Measurements from ENCODE around the gene JPH3. TPM values are rescaled to one million over a fixed set of nuclear protein-coding genes. Genes with fewer than 3 reads are reported as not detected.

Gene JPH3
- total RNA-seq, 4 donors from 2014 or later = 0.39 TPM; not detected in 3

DNA sequence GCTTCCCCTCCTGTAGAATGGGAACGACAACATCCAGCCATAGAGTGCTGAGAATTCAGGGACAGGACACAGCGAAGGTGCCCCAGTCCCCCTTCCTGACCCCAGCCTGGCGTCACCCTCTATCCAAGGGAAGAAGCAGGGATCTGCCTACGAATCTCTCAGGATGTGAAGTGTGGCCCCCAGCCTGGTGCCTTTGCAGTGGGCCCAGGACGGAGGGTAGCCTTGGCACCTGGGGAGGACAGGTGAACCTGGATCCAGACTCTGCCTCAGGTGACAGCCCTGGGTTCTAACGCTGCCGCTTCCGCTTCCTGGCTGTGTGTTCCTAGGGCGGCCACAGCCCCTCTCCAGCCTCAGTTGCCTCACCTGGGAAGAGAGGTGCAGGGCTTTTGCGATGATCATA is 36.4 kb downstream of the JPH3 start:
- no peak for TF ChIP-seq EP300 (IDR thresholded peaks at IDR 0.05)
- no peak for TF ChIP-seq CTCF (IDR thresholded peaks at IDR 0.05)
- no peak for TF ChIP-seq POLR2A (IDR thresholded peaks at IDR 0.05)
- no peaks in the 10 kb centered on the region for H3K36me3 ChIP-seq
- no peak overlapping the region for H3K4me3 ChIP-seq
- WGBS, 2 donors = 75 to 81% methylated on average over 6 to 9 of the region's 10 CpGs
- DNase-seq (ENCODE audit: low spot score in 2 of 2) = no peak
- peaks cover 0 to 16% (median 5%) of the 10 kb centered on the region in 4 donors for H3K4me1 ChIP-seq
- H3K9me3 ChIP-seq = no peaks in the 10 kb centered on the region
- peaks cover 0 to 25% of the 10 kb centered on the region in 2 donors for H3K27me3 ChIP-seq
- no peak overlapping the region for H3K27ac ChIP-seq

DNA sequence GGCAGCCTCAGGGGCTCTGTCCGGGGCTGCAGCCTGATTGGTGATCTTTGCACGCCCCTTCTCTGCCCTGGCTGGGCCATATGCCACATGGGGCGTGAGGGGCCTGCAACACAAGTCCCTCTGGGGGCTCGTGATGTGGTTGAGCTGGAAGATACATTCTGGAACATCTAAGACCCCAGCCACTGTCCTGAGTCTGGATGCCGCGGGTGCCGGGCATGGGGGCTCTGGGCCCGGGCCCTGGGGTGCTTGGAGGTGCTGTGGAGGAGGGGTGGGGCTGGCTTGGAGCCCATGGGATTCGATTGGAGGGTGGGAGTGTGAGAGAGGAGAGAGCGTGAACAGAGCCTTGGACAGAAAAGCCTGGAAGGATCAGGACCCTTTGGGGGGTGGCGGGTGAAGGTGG is 39.4 kb downstream of the JPH3 start:
- Histone ChIP-seq H3K4me3 (no peak overlapping the region), H3K36me3 (no peaks in the 10 kb centered on the region), H3K27me3 (peaks cover 0 to 7% of the 10 kb centered on the region in 2 donors), H3K4me1 (peaks cover 0 to 3% (median under 1%) of the 10 kb centered on the region in 4 donors), H3K27ac (no peak overlapping the region), H3K9me3 (peaks cover 0 to 6% (median 0%) of the 10 kb centered on the region in 4 donors)
- WGBS, 2 donors = 74 to 75% methylated on average over 11 of the region's 11 CpGs
- TF ChIP-seq POLR2A (IDR thresholded peaks at IDR 0.05) = no peak
- TF ChIP-seq CTCF (IDR thresholded peaks at IDR 0.05) = no peak
- TF ChIP-seq EP300 (IDR thresholded peaks at IDR 0.05) = no peak
- no peak for DNase-seq (ENCODE audit: low spot score in 2 of 2)

DNA sequence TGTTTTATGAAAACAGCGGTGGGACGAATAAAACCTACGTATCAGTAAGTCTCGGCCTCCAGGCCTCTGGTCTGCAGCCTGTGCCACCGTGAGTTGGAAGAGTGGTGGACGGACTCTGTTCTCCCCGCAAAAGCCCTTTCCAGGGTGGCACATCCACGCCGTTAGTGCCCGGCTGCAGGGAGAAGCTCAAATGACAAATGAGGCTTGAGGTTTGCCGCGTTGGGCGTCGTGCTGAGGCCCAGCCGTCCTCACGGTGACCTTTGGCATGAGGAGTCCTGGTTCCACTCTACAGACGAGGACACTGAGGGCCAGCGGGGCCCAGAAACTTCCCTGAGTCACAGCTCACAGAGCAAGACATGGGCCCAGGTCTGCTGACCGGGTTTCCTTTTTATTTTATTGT is 40.2 kb downstream of the JPH3 start:
- no peak overlapping the region for H3K27ac ChIP-seq
- H3K27me3 ChIP-seq = peaks cover 0 to 13% of the 10 kb centered on the region in 2 donors
- peaks cover 0 to 6% (median 0%) of the 10 kb centered on the region in 4 donors for H3K9me3 ChIP-seq
- H3K4me3 ChIP-seq = no peak overlapping the region
- WGBS, 2 donors = 80 to 87% methylated on average over 19 of the region's 19 CpGs
- no peaks in the 10 kb centered on the region for H3K36me3 ChIP-seq
- TF ChIP-seq EP300 (IDR thresholded peaks at IDR 0.05) = no peak
- TF ChIP-seq POLR2A (IDR thresholded peaks at IDR 0.05) = no peak
- TF ChIP-seq CTCF (IDR thresholded peaks at IDR 0.05) = no peak
- peaks cover 0 to 5% (median 0%) of the 10 kb centered on the region in 4 donors for H3K4me1 ChIP-seq
- no peak for DNase-seq (ENCODE audit: low spot score in 2 of 2)

GRCh38 chr16:87644186-87644585 is 41.9 kb downstream of the JPH3 start:
- Histone ChIP-seq H3K36me3 (no peaks in the 10 kb centered on the region), H3K4me1 (peaks cover 0 to 5% (median 0%) of the 10 kb centered on the region in 4 donors), H3K27ac (no peak overlapping the region), H3K4me3 (no peak overlapping the region), H3K27me3 (peaks cover 0 to 30% of the 10 kb centered on the region in 2 donors), H3K9me3 (peaks cover 0 to 6% (median 0%) of the 10 kb centered on the region in 4 donors)
- 96 to 99% methylated on average over 31 of the region's 35 CpGs for WGBS, 2 donors
- no peak for TF ChIP-seq POLR2A (IDR thresholded peaks at IDR 0.05)
- TF ChIP-seq CTCF (IDR thresholded peaks at IDR 0.05) = no peak
- TF ChIP-seq EP300 (IDR thresholded peaks at IDR 0.05) = no peak
- DNase-seq (ENCODE audit: low spot score in 2 of 2) = no peak

DNA sequence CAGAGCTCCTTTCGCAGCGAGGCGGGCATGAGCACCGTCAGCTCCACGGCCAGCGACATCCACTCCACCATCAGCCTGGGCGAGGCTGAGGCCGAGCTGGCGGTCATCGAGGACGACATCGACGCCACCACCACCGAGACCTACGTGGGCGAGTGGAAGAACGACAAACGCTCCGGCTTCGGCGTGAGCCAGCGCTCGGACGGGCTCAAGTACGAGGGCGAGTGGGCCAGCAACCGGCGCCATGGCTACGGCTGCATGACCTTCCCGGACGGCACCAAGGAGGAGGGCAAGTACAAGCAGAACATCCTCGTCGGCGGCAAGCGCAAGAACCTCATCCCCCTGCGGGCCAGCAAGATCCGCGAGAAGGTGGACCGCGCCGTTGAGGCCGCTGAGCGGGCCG is 42.3 kb downstream of the JPH3 start:
- H3K4me1 ChIP-seq = peaks cover 0 to 5% (median 0%) of the 10 kb centered on the region in 4 donors
- H3K27ac ChIP-seq = no peak overlapping the region
- TF ChIP-seq EP300 (IDR thresholded peaks at IDR 0.05) (no peak), CTCF (IDR thresholded peaks at IDR 0.05) (no peak), POLR2A (IDR thresholded peaks at IDR 0.05) (no peak)
- no peak for DNase-seq (ENCODE audit: low spot score in 2 of 2)
- H3K9me3 ChIP-seq = peaks cover 0 to 6% (median 0%) of the 10 kb centered on the region in 4 donors
- no peak overlapping the region for H3K4me3 ChIP-seq
- WGBS, 2 donors = 95 to 96% methylated on average over 40 to 44 of the region's 44 CpGs
- H3K36me3 ChIP-seq = no peaks in the 10 kb centered on the region
- peaks cover 0 to 34% of the 10 kb centered on the region in 2 donors for H3K27me3 ChIP-seq

Measured in tibial nerve (tissue), 4 donors.